C4-2B (cell line): ENCODE results near the gene TUSC7.

Source experiments
- CTCF ChIP-seq: fragments of 450-650 bp; conservative IDR thresholded peaks from 2 replicates; pipeline ENCODE4 v1.5.1; 2017; ENCODE audit warnings: mild to moderate bottlenecking
- ZFX ChIP-seq: fragments of 450-650 bp; IDR thresholded peaks from 2 replicates; pipeline ENCODE4 v1.6.1; 2017

- no peak for TF ChIP-seq CTCF
- TF ChIP-seq ZFX: no peak
Measured at GRCh38 chr3:116669576-116669975, 40.0 kb upstream of the TUSC7 start.
